ENCODE measurements around the gene ANKRD42. TPM values are rescaled to one million over a fixed set of nuclear protein-coding genes. Genes with fewer than 3 reads are reported as not detected.

The ANKRD42 gene
- total and polyA plus RNA-seq, 9 of the 15 experiments (the other 6 are each of a cell fraction or from before 2014, with no cell fraction given) = 2.8 to 9.1 (median 6.1) TPM

DNA sequence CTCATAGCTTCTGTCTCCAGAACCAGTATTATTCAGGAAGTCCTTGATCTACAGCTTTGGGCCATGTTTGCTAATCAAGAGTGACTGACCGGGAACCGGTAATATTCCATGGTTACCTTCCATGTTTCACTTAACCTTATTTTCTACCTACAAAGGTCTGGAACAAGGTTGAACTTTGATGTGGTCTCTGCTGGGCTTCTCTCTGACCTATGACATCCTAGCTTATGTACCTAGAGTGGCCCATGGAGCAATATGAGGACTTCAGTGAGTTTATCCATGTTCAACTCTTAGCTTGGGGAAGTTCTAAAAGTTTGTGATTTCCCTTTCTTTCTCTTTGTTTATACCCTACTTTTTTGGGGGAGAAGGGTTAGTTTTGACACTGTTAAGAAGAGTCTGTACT lies 59.4 kb downstream of the ANKRD42 start:
- Histone ChIP-seq H3K4me3 (no peak overlapping the region), H3K36me3 (ENCODE audit: control insufficient read depth, insufficient read depth, low read length) (no peaks in the 10 kb centered on the region), H3K9me3 (replicated peaks; ENCODE audit: control insufficient read depth, insufficient read depth, low read depth, low read length) (no peaks in the 10 kb centered on the region), H3K9ac (ENCODE audit: insufficient read depth in 1 of 2, low read depth in 2 of 2, low read length in 2 of 2) (no peak overlapping the region), H4K20me1 (replicated peaks; ENCODE audit: control insufficient read depth, insufficient read depth, low read length) (no peaks in the 10 kb centered on the region), H3K79me2 (ENCODE audit: control insufficient read depth, insufficient read depth, low read length) (no peaks in the 10 kb centered on the region), H3K4me2 (ENCODE audit: insufficient read depth, low read length) (no peak overlapping the region), H3K9me1 (ENCODE audit: control insufficient read depth, insufficient read depth, low read length) (no peaks in the 10 kb centered on the region), H3K27me3 (ENCODE audit: control insufficient read depth in 2 of 2, insufficient read depth in 2 of 2, low read length in 2 of 2) (no peaks in the 10 kb centered on the region), H3K27ac (ENCODE audit: extremely low read depth, low read depth, low read length) (no peak overlapping the region), H2AFZ (ENCODE audit: low read depth, low read length) (no peak overlapping the region), H3K4me1 (replicated peaks in 1 of 2; ENCODE audit: control insufficient read depth in 2 of 2, insufficient read depth in 2 of 2, low read length in 2 of 2) (no peaks in the 10 kb centered on the region)
- intact Hi-C loops (cut with micrococcal nuclease) = no loop called here
- ChIA-PET CTCF (ENCODE audit: low intra/inter-chr PET ratio) (no interaction called here), POLR2A (interaction anchor here (0.7 kb wide), 1 partner anchor 35 kb away, joined by 3 read pairs; no protein-coding TSS in a partner anchor)
- WGBS (ENCODE audit: insufficient coverage, low coverage, missing lambda C conversion rate) = 95% methylated on average over 2 of the region's 2 CpGs
- FAIRE-seq = no peak
- ATAC-seq = no peak
- BruUV-seq (replicated peaks) = no TSS peak
- in situ Hi-C loops (cut with MboI) = no loop called here
- no peak for DNase-seq (ENCODE audit: extremely low read depth in 1 of 4, low spot score in 3 of 4)
- no peak for TF ChIP-seq CSDE1 (IDR thresholded peaks at IDR 0.05)
- TF ChIP-seq CHD1 (IDR thresholded peaks at IDR 0.05; ENCODE audit: low read length) = no peak
- no peak for TF ChIP-seq CLOCK (CRISPR knock-in tag; IDR thresholded peaks at IDR 0.05; ENCODE audit: borderline replicate concordance)
- no peak for TF ChIP-seq PHTF2 (CRISPR knock-in tag; IDR thresholded peaks at IDR 0.05)
- no peak for TF ChIP-seq HNRNPLL (IDR thresholded peaks at IDR 0.05; ENCODE audit: low read depth, low read length, poor library complexity, severe bottlenecking)
- no peak for TF ChIP-seq ZBTB8A (IDR thresholded peaks at IDR 0.05; ENCODE audit: partially characterized antibody)
- TF ChIP-seq, protein P1, sequence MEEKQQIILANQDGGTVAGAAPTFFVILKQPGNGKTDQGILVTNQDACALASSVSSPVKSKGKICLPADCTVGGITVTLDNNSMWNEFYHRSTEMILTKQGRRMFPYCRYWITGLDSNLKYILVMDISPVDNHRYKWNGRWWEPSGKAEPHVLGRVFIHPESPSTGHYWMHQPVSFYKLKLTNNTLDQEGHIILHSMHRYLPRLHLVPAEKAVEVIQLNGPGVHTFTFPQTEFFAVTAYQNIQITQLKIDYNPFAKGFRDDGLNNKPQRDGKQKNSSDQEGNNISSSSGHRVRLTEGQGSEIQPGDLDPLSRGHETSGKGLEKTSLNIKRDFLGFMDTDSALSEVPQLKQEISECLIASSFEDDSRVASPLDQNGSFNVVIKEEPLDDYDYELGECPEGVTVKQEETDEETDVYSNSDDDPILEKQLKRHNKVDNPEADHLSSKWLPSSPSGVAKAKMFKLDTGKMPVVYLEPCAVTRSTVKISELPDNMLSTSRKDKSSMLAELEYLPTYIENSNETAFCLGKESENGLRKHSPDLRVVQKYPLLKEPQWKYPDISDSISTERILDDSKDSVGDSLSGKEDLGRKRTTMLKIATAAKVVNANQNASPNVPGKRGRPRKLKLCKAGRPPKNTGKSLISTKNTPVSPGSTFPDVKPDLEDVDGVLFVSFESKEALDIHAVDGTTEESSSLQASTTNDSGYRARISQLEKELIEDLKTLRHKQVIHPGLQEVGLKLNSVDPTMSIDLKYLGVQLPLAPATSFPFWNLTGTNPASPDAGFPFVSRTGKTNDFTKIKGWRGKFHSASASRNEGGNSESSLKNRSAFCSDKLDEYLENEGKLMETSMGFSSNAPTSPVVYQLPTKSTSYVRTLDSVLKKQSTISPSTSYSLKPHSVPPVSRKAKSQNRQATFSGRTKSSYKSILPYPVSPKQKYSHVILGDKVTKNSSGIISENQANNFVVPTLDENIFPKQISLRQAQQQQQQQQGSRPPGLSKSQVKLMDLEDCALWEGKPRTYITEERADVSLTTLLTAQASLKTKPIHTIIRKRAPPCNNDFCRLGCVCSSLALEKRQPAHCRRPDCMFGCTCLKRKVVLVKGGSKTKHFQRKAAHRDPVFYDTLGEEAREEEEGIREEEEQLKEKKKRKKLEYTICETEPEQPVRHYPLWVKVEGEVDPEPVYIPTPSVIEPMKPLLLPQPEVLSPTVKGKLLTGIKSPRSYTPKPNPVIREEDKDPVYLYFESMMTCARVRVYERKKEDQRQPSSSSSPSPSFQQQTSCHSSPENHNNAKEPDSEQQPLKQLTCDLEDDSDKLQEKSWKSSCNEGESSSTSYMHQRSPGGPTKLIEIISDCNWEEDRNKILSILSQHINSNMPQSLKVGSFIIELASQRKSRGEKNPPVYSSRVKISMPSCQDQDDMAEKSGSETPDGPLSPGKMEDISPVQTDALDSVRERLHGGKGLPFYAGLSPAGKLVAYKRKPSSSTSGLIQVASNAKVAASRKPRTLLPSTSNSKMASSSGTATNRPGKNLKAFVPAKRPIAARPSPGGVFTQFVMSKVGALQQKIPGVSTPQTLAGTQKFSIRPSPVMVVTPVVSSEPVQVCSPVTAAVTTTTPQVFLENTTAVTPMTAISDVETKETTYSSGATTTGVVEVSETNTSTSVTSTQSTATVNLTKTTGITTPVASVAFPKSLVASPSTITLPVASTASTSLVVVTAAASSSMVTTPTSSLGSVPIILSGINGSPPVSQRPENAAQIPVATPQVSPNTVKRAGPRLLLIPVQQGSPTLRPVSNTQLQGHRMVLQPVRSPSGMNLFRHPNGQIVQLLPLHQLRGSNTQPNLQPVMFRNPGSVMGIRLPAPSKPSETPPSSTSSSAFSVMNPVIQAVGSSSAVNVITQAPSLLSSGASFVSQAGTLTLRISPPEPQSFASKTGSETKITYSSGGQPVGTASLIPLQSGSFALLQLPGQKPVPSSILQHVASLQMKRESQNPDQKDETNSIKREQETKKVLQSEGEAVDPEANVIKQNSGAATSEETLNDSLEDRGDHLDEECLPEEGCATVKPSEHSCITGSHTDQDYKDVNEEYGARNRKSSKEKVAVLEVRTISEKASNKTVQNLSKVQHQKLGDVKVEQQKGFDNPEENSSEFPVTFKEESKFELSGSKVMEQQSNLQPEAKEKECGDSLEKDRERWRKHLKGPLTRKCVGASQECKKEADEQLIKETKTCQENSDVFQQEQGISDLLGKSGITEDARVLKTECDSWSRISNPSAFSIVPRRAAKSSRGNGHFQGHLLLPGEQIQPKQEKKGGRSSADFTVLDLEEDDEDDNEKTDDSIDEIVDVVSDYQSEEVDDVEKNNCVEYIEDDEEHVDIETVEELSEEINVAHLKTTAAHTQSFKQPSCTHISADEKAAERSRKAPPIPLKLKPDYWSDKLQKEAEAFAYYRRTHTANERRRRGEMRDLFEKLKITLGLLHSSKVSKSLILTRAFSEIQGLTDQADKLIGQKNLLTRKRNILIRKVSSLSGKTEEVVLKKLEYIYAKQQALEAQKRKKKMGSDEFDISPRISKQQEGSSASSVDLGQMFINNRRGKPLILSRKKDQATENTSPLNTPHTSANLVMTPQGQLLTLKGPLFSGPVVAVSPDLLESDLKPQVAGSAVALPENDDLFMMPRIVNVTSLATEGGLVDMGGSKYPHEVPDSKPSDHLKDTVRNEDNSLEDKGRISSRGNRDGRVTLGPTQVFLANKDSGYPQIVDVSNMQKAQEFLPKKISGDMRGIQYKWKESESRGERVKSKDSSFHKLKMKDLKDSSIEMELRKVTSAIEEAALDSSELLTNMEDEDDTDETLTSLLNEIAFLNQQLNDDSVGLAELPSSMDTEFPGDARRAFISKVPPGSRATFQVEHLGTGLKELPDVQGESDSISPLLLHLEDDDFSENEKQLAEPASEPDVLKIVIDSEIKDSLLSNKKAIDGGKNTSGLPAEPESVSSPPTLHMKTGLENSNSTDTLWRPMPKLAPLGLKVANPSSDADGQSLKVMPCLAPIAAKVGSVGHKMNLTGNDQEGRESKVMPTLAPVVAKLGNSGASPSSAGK (IDR thresholded peaks at IDR 0.05) = no peak
